Fibroblast of pulmonary artery (primary cell): ENCODE data around the gene PTGES2.
"Not testable (repeated sequence)": the region's sequence is repeated elsewhere in the genome, so short reads cannot be mapped to it uniquely, and the experiment has no call there.

Experiments
- DNase-seq: peaks from one replicate; pipeline ENCODE4 v3.0.0-alpha.2; 2010; ENCODE audit warnings: low read depth
- H3K4me3 ChIP-seq: replicated peaks from 2 replicates; pipeline ENCODE4 v1.5.1; 2011; ENCODE audit warnings: low read depth, mild to moderate bottlenecking, control low read depth, low read length, moderate library complexity
- TF ChIP-seq, protein P1 (sequence below): IDR thresholded peaks from 2 replicates; pipeline ENCODE4 v1.5.1; 2011; ENCODE audit warnings: mild to moderate bottlenecking, control low read depth, low read length, inconsistent platforms; ENCODE audit errors: missing control alignments

Gene PTGES2

DNA sequence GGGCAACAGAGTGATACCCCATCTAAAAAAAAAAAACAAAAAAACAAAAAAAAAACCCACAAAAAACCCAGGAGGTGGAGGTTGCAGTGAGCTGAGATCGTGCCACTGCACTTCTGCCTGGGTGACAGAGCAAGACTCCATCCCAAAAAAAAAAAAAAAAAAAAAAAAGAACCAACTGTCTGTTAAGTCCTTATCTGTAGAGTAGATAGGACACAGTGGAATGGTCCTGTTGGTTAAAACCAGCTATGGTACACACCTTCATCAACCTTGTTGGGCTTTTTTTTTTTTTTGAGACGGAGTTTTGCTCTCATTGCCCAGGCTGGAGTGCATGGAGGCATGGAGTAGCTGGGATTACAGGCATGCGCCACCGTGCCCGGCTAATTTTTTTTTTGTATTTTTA, 47.3 kb downstream of the PTGES2 start:
- no peak for DNase-seq
- TF ChIP-seq, protein P1, sequence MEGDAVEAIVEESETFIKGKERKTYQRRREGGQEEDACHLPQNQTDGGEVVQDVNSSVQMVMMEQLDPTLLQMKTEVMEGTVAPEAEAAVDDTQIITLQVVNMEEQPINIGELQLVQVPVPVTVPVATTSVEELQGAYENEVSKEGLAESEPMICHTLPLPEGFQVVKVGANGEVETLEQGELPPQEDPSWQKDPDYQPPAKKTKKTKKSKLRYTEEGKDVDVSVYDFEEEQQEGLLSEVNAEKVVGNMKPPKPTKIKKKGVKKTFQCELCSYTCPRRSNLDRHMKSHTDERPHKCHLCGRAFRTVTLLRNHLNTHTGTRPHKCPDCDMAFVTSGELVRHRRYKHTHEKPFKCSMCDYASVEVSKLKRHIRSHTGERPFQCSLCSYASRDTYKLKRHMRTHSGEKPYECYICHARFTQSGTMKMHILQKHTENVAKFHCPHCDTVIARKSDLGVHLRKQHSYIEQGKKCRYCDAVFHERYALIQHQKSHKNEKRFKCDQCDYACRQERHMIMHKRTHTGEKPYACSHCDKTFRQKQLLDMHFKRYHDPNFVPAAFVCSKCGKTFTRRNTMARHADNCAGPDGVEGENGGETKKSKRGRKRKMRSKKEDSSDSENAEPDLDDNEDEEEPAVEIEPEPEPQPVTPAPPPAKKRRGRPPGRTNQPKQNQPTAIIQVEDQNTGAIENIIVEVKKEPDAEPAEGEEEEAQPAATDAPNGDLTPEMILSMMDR: no peak

DNA sequence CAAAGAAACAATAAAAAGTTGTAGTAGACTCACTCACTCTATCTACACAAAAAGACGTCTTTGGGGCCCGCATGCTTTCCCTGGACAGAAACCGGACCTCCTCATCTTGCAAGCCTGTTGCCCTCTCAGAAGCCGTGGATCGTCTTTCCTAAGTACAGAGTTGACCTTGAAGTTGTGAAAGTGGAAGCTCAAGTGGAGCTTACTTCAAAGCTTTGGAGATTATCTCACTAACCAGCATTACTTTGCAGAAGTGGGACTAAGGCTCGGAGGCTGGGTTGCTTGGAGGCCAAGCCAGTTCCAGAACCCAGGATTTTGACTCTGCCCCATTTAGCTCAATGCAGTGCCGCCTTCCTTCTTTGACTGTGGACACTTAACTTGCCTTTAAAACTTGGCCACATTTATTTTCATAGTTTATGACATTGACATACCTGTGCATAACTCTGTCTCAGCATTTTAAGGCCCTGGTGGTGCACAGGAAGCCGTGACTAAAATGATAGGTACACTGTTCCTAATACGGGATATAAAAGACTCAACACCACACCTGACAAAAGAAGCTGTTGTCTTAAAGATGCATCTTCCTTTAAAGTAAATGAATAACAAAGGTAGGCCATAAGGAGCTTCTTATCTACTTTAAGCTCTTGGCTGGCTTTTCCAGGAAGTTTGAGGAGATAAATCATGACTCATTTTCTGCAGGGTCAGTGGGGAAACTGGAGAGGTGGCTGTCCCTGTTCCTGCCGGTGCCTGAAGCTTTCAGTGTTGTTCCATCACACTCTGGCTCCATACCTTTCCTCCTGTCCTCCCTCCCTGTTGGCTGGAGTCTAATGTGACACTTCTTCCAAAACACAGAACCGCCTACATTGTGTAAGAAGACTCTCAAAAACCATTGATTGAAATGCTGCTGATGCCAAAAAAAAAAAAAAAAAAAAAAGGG, 48.8 kb downstream of the PTGES2 start:
- TF ChIP-seq, protein P1: no peak
- no peak overlapping the region for H3K4me3 ChIP-seq
- DNase-seq: peak; percentile 55

More for the DNA sequence above, 47.3 kb downstream of the PTGES2 start:
- no peak overlapping the region for H3K4me3 ChIP-seq

DNA sequence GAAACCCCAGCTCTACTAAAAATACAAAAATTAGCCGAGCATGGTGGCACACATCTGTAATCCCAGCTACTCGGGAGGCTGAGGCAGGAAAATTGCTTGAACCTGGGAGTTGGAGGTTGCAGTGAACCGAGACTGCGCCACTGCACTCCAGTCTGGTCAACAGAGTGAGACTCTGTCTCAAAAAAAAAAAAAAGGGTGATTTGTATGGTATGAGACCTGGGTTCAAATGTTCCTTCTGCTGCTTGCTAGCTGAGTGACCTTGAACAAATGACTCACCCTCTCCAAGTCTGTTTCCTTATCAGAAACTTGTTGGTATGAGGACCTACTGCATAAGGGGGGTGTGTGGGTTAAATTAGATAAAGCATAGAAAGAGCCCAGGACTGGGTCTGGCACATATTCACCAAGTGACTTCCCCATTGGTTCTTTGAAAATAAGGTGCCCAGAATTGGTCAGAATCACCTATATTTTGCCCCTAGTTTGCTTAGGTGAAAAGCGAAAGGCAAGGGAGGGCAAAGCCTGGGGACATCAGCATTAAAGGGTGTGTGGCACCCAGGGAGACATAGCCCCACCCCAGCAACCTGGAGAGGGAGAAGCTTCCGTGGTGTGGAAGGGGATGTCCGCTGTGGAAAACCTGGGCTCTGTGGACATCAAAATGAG, 49.6 kb downstream of the PTGES2 start:
- DNase-seq: no peak
- TF ChIP-seq, protein P1: no peak
- H3K4me3 ChIP-seq: no peak overlapping the region

DNA sequence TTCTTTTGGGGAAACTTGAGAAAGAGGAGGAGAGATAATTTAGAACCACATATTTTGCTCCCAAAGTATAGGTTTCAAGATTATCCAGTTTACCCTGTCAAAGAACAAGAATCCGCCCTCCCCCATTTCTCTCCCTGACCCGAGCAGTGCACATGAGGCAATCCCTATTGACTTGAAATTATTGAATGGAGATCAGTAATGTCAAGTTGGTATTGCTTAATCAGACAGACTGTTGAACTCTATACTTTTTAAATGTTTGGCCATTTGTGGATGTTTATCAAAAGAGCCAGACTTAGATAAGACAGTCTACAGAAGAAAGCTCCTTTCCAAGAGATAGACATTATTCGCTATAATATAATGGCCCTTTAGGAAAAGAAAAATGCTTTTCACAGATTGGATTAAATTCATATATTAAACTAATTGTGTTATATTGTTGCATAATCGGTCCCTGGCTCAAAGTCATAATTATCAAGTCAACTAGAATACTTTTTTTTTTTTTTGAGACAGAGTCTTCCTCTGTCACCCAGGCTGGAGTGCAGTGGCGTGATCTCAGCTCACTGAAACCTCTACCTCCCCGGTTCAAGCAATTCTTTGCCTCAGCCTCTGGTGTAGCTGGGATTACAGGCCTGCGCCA, 54.2 kb downstream of the PTGES2 start:
- no peak overlapping the region for H3K4me3 ChIP-seq
- TF ChIP-seq, protein P1: no peak
- no peak for DNase-seq

DNA sequence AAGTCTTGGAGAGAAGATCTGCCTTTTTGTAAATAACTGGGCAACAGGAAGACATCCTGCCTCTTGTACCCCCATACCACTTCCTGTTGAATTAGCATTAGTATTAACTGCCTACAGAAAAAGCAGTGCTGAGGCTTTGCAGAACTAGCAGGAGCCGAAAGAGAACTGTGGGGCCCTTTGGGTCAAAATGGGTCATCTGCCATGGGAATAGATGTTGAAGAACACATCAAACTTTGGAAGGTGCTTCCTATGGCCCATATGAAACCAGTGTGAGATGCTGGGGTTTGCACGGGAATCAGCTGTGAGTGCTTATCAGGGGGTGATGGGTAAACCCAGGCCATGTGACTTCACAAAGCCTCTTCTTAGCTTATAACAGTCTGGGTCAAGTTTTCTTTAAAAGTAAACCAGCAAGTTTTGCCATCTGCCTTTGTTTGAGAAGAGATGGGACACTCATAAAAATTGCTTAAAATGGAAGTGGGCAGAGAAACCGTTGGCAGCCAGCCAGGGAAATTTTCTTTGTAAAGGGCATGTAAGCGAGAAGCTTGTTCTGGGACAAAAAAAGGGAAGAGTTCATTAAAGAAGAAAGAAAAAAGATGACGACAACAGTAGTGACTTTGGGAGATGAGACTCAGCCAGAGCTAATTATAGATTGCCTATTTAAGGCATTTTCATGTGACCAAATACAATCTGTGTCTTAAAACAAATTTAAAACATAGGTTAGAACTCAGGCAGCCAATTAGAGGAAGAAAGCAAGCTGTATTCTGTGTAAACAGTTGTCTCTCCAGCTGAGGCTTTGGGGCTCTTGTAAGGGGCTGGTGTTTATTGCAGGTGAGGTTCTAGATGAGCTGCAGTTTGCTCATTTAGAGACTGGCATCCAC, 55.1 kb downstream of the PTGES2 start:
- peak overlapping the region; percentile 4 for H3K4me3 ChIP-seq
- TF ChIP-seq, protein P1: no peak
- DNase-seq: peak; percentile 89

DNA sequence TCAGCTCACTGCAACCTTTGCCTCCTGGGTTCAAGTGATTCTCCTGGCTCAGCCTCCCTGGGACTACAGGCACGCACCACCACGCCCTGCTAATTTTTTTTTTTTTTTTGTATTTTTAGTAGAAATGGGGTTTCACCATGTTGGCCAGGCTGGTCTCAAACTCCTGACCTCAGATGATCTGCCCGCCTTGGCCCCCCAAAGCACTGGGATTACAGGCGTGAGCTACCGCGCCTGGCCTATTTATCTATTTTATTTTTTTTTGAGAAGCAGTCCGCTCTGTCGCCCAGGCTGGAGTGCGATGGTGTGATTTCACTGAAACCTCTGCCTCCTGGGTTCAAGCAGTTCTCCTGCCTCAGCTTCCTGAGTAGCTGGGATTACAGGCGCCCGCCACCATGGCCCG, 56.1 kb downstream of the PTGES2 start:
- not testable (repeated sequence) for DNase-seq, H3K4me3 ChIP-seq
